ENCODE results near the gene LKAAEAR1. TPM values are rescaled to one million over a fixed set of nuclear protein-coding genes. Genes with fewer than 3 reads are reported as not detected.

Gene LKAAEAR1
- total RNA-seq, 2 donors from 2014 or later, result 3.9 TPM; not detected in 1

DNA sequence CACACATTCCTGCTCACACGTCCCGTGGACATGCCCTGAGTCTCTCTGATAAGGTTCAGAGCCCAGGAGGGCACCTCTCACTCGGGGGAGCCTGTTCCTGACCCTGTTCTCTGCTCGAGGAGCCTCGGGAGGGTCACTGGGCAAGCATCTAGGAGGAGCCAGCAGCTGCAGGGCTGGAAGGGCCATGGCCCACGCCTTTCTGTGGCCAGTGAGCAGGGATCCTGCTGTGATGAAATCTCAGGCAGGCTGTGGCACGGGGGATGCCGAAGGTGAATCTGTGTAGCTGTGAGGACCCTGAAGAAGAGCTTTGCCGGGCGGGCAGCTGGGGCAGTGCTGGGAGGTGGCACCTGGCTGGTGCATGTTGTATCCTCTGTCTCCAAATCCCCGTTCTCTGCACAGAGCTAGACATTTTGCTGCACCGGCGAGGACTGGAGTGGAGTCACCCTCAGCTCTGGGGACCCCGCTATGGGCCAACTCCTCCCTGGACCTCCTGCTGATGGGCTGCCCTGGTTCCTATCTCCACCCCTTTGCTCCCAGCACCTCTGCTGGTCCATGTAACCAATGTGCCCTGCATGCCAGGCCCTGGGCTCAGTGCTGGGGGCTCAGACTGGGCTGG is 30.3 kb upstream of the LKAAEAR1 start:
- Histone ChIP-seq H3K27me3 (no peaks in the 10 kb centered on the region), H3K4me3 (no peak overlapping the region), H3K27ac (no peak overlapping the region), H3K36me3 (replicated peaks in 1 of 2; ENCODE audit: insufficient read depth in 1 of 2, low read depth in 2 of 2) (no peaks in the 10 kb centered on the region), H3K4me1 (no peaks in the 10 kb centered on the region), H3K9me3 (no peaks in the 10 kb centered on the region)
- TF ChIP-seq, protein P1, sequence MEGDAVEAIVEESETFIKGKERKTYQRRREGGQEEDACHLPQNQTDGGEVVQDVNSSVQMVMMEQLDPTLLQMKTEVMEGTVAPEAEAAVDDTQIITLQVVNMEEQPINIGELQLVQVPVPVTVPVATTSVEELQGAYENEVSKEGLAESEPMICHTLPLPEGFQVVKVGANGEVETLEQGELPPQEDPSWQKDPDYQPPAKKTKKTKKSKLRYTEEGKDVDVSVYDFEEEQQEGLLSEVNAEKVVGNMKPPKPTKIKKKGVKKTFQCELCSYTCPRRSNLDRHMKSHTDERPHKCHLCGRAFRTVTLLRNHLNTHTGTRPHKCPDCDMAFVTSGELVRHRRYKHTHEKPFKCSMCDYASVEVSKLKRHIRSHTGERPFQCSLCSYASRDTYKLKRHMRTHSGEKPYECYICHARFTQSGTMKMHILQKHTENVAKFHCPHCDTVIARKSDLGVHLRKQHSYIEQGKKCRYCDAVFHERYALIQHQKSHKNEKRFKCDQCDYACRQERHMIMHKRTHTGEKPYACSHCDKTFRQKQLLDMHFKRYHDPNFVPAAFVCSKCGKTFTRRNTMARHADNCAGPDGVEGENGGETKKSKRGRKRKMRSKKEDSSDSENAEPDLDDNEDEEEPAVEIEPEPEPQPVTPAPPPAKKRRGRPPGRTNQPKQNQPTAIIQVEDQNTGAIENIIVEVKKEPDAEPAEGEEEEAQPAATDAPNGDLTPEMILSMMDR (IDR thresholded peaks at IDR 0.05), result no peak
- TF ChIP-seq POLR2A (IDR thresholded peaks at IDR 0.05), result no peak
- intact Hi-C loops (cut with DNase I), result no loop called here
- ATAC-seq (no peak), DNase-seq (no peak)
- WGBS, 2 donors, result 63 to 65% methylated on average over 6 to 14 of the region's 14 CpGs

DNA sequence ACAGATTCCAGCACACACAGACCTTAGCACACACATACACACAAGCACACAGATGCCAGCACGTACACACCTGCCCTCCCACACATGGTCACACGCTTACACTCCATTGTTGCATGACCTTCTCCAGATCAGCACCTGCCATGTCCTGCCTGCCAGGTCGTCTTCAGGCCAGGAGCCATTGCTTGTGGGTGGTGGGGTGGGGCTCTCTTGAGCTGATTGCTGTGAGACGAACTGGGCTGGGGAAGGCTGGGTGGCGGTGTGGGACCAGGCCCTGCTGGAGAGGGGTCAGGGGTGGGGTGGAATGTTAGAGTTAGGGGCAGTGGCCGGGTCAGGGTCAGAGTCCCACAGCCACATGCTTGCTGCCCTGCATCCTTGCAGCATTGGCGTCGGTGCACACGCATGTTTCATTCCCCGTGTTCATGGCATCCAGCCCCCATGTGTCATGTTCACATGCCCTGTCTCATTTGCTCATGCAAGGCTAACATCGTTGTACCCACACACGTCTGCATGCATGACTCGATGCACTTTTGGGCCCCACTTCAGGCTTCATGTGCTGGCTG is 29.7 kb upstream of the LKAAEAR1 start:
- ATAC-seq, result no peak

DNA sequence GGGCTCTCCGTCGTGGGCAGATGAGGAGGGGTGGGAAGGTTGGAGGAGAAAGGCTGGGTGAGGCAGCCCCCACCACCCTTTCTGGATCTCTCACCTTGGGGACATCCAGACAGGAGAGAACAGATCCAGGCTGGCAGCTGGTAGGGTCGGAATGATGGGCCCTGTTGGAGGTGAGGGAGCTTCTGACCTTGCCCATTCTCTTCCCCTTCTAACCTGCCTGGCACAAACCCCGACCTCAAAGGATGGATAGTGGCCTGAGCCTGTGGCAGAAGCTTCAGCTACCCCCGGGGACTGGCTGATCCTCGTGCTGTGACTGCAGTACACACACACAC is 29.2 kb upstream of the LKAAEAR1 start:
- intact Hi-C loops (cut with DNase I), result no loop called here
- H3K4me3 ChIP-seq, result no peak overlapping the region
- H3K27ac ChIP-seq, result no peak overlapping the region
- DNase-seq, result no peak
- ATAC-seq, result no peak
- H3K36me3 ChIP-seq (replicated peaks in 1 of 2; ENCODE audit: insufficient read depth in 1 of 2, low read depth in 2 of 2), result no peaks in the 10 kb centered on the region
- TF ChIP-seq, protein P1 (IDR thresholded peaks at IDR 0.05), result no peak
- no peak for TF ChIP-seq POLR2A (IDR thresholded peaks at IDR 0.05)
- no peaks in the 10 kb centered on the region for H3K27me3 ChIP-seq
- H3K9me3 ChIP-seq, result no peaks in the 10 kb centered on the region
- no peaks in the 10 kb centered on the region for H3K4me1 ChIP-seq
- 40 to 58% methylated on average over 2 to 5 of the region's 6 CpGs for WGBS, 2 donors

More for the DNA sequence above, 29.7 kb upstream of the LKAAEAR1 start:
- TF ChIP-seq POLR2A (IDR thresholded peaks at IDR 0.05), result no peak
- TF ChIP-seq, protein P1 (IDR thresholded peaks at IDR 0.05), result no peak
- intact Hi-C loops (cut with DNase I), result no loop called here
- Histone ChIP-seq H3K4me1 (no peaks in the 10 kb centered on the region), H3K27me3 (no peaks in the 10 kb centered on the region), H3K36me3 (replicated peaks in 1 of 2; ENCODE audit: insufficient read depth in 1 of 2, low read depth in 2 of 2) (no peaks in the 10 kb centered on the region), H3K4me3 (no peak overlapping the region), H3K27ac (no peak overlapping the region), H3K9me3 (no peaks in the 10 kb centered on the region)
- no peak for DNase-seq
- 67 to 69% methylated on average over 12 to 13 of the region's 13 CpGs for WGBS, 2 donors

DNA sequence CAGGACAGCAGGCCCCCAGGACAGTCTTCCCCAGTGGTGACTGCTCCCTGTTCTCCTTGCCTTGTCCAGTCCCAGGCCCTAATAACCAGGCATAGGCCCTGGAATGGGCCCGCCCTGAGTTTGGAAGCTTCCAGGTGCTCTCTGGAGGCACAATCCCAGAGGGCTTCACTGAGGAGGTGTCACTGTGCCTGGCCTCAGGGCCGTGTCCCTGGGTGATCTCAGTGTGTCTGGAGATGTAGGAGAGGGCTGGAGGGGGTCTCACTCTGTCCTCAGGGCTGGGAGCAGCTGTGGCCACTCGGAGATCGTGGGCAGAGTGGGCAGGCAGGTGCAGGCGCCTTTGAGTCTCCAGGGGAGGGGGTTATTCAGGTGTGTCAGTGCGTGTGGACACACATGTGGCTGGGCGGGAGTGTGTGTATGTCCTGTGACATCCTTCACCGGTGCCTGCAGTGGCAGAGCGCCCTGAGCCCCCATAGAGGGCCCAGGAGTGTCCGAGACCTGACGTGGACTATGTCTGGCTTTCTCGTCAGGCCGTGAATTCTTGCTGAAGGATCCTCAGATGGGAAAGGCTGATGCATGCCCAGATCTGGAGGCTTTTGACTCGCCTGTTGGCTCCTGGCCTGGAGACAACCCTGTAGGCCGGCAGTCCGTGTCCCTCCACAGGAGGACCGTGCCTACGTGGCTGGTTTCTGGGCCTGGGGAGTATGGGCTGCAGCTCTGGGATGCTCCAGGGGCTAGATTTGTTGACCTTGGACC is 28.7 kb upstream of the LKAAEAR1 start:
- H3K4me3 ChIP-seq, result no peak overlapping the region
- no peaks in the 10 kb centered on the region for H3K9me3 ChIP-seq
- TF ChIP-seq, protein P1 (IDR thresholded peaks at IDR 0.05), result no peak
- TF ChIP-seq POLR2A (IDR thresholded peaks at IDR 0.05), result no peak
- no peaks in the 10 kb centered on the region for H3K4me1 ChIP-seq
- H3K36me3 ChIP-seq (replicated peaks in 1 of 2; ENCODE audit: insufficient read depth in 1 of 2, low read depth in 2 of 2), result no peaks in the 10 kb centered on the region
- intact Hi-C loops (cut with DNase I), result no loop called here
- no peak for ATAC-seq
- peak in 1 of 4 donors; percentile 2 for DNase-seq
- no peaks in the 10 kb centered on the region for H3K27me3 ChIP-seq
- no peak overlapping the region for H3K27ac ChIP-seq
- 79 to 81% methylated on average over 8 to 18 of the region's 18 CpGs for WGBS, 2 donors

Data from body of pancreas (tissue), 4 donors.